K562 (cell line): Measurements from ENCODE around the gene GADD45GIP1. TPM values are rescaled to one million over a fixed set of nuclear protein-coding genes. Genes with fewer than 3 reads are reported as not detected.

Experiments
- CBX2 ChIP-seq: fragments of 200-600 bp; sonication (generic); IDR thresholded peaks from one replicate; pipeline ENCODE4 v1.6.1; 2012; ENCODE audit warnings: mild to moderate bottlenecking, low read length, inconsistent platforms; ENCODE audit not compliant: insufficient read depth, poor library complexity, severe bottlenecking
- CC2D1A ChIP-seq: fragments of 450-650 bp; IDR thresholded peaks from 2 replicates; pipeline ENCODE4 v1.6.1; 2017; ENCODE audit warnings: mild to moderate bottlenecking
- CEBPB ChIP-seq: fragments of 450-650 bp; IDR thresholded peaks from 2 replicates; pipeline ENCODE4 v1.6.1; 2016; ENCODE audit warnings: missing genetic modification characterization, missing compliant biosample characterization
- DACH1 ChIP-seq: fragments of 450-650 bp; IDR thresholded peaks from 2 replicates; pipeline ENCODE4 v1.6.1; 2018; ENCODE audit not compliant: partially characterized antibody
- E2F1 ChIP-seq: sonication (generic); formaldehyde crosslinking; IDR thresholded peaks from 2 replicates; pipeline ENCODE4 v1.8.1; 2023; ENCODE audit warnings: mild to moderate bottlenecking, missing genetic modification reagents, moderate library complexity
- EGR1 ChIP-seq: fragments of 450-650 bp; conservative IDR thresholded peaks from 2 replicates; pipeline ENCODE4 v1.6.1; 2017; ENCODE audit warnings: mild to moderate bottlenecking
- ETV1 ChIP-seq: fragments of 450-650 bp; conservative IDR thresholded peaks from 2 replicates; pipeline ENCODE4 v1.6.1; 2016; ENCODE audit warnings: missing genetic modification characterization, control low read depth, low read depth, missing compliant biosample characterization
- FOXA1 ChIP-seq: fragments of 450-650 bp; IDR thresholded peaks from 2 replicates; pipeline ENCODE4 v1.6.1; 2016; ENCODE audit warnings: mild to moderate bottlenecking, borderline replicate concordance
- HDGF ChIP-seq: fragments of 450-650 bp; IDR thresholded peaks from 2 replicates; pipeline ENCODE4 v1.6.1; 2016
- KAT7 ChIP-seq: sonication (generic); formaldehyde crosslinking; IDR thresholded peaks from 2 replicates; pipeline ENCODE4 v1.8.0; 2022; ENCODE audit warnings: missing genetic modification reagents, mild to moderate bottlenecking, borderline replicate concordance
- LCOR ChIP-seq: sonication (generic); formaldehyde crosslinking; IDR thresholded peaks from 2 replicates; pipeline ENCODE4 v1.8.0; 2022; ENCODE audit warnings: mild to moderate bottlenecking, missing genetic modification reagents
- MEF2D ChIP-seq: conservative IDR thresholded peaks from 2 replicates; pipeline ENCODE4 v1.6.1; 2016; ENCODE audit warnings: low read depth, missing genetic modification characterization, missing compliant biosample characterization
- MTA2 ChIP-seq: fragments of 450-650 bp; IDR thresholded peaks from 2 replicates; pipeline ENCODE4 v1.6.1; 2016; ENCODE audit warnings: low read depth
- MYBL2 ChIP-seq, 2 experiments: fragments of 450-650 bp in 1 of 2; sonication (generic) in 1 of 2; formaldehyde crosslinking in 1 of 2; IDR thresholded peaks; 2 replicates each; pipeline versions ENCODE4 v1.6.1 to v1.8.1; 2017 to 2022; ENCODE audit warnings: borderline replicate concordance in 1 of 2, inconsistent platforms in 1 of 2, low read depth in 1 of 2, mild to moderate bottlenecking in 1 of 2, missing genetic modification reagents in 1 of 2, moderate library complexity in 1 of 2
- PHB2 ChIP-seq: fragments of 450-650 bp; IDR thresholded peaks from 2 replicates; pipeline ENCODE4 v1.6.1; 2017; ENCODE audit warnings: low read depth
- RBM22 ChIP-seq: fragments of 200-400 bp; formaldehyde crosslinking; IDR thresholded peaks from 2 replicates; pipeline ENCODE4 v1.6.1; 2018; ENCODE audit warnings: low read length, low read depth; ENCODE audit not compliant: poor library complexity, severe bottlenecking
- SMARCA5 ChIP-seq: fragments of 450-650 bp; IDR thresholded peaks from 2 replicates; pipeline ENCODE4 v1.6.1; 2016
- SOX6 ChIP-seq: fragments of 450-650 bp; IDR thresholded peaks from 2 replicates; pipeline ENCODE4 v1.6.1; 2014; ENCODE audit warnings: mild to moderate bottlenecking
- SRSF1 ChIP-seq: fragments of 200-400 bp; formaldehyde crosslinking; IDR thresholded peaks from 2 replicates; pipeline ENCODE4 v1.6.1; 2017; ENCODE audit warnings: mild to moderate bottlenecking, low read depth, low read length, moderate library complexity
- TEAD2 ChIP-seq: fragments of 450-650 bp; IDR thresholded peaks from 2 replicates; pipeline ENCODE4 v1.6.1; 2016; ENCODE audit warnings: missing genetic modification characterization, control low read depth, missing compliant biosample characterization
- ZFP30 ChIP-seq: fragments of 250-450 bp; sonication (Bioruptor Pico); IDR thresholded peaks from 2 replicates; pipeline ENCODE4 v1.8.0; 2022; ENCODE audit warnings: moderate library complexity, mild to moderate bottlenecking, inconsistent platforms, borderline replicate concordance
- ZNF134 ChIP-seq: fragments of 250-450 bp; sonication (Bioruptor Pico); conservative IDR thresholded peaks from 2 replicates; pipeline ENCODE4 v1.4.0; 2020
- ZNF239 ChIP-seq: fragments of 250-450 bp; sonication (Bioruptor Pico); IDR thresholded peaks from 2 replicates; pipeline ENCODE4 v1.4.0; 2020; ENCODE audit warnings: mild to moderate bottlenecking
- ZNF316 ChIP-seq: fragments of 450-650 bp; IDR thresholded peaks from 2 replicates; pipeline ENCODE4 v1.6.1; 2016
- ZNF41 ChIP-seq: fragments of 250-450 bp; sonication (Bioruptor Pico); conservative IDR thresholded peaks from 2 replicates; pipeline ENCODE4 v1.4.0; 2020; ENCODE audit warnings: mild to moderate bottlenecking
- ZNF695 ChIP-seq: fragments of 450-650 bp; formaldehyde crosslinking; IDR thresholded peaks from 2 replicates; pipeline ENCODE4 v1.4.0; 2020; ENCODE audit warnings: mild to moderate bottlenecking, moderate library complexity
- ZSCAN32 ChIP-seq: fragments of 450-650 bp; formaldehyde crosslinking; IDR thresholded peaks from 2 replicates; pipeline ENCODE4 v1.4.0; 2020; ENCODE audit warnings: mild to moderate bottlenecking, moderate library complexity
- polyA plus RNA-seq, 8 experiments: library from polyadenylated mRNA; depleted of rRNA in 4 of 8; stranded (reverse) in 5 of 8; unstranded in 3 of 8; fragments of >200 nt; fragmentation: Nextera tagmentation in 2 of 8; fragmentation: Illumina TruSeq in 1 of 8; extraction: Ambion mirVana in 2 of 8; extraction: Trizol in 1 of 8; gene quantifications; 2 replicates each; pipeline versions ENCODE4 v1.2.1 to v1.2.3, GENCODE V29; 2011 to 2014; ENCODE audit warnings: inconsistent platforms in 1 of 8, missing spikeins in 1 of 8
- total RNA-seq, 7 experiments: library from RNA; depleted of rRNA in 6 of 7; stranded (reverse); fragments of >200 nt in 6 of 7; fragmentation: Illumina TruSeq in 2 of 7; extraction: Trizol in 2 of 7; gene quantifications; 2 replicates each; pipeline versions ENCODE4 v1.2.1 to v1.2.3, GENCODE V29; 2011 to 2021; ENCODE audit warnings: low replicate concordance in 1 of 7
- TF ChIP-seq, protein P1 (sequence below): fragments of 450-650 bp; IDR thresholded peaks from 2 replicates; pipeline ENCODE4 v1.6.1; 2018; ENCODE audit warnings: mild to moderate bottlenecking, low read depth; ENCODE audit not compliant: partially characterized antibody
- TF ChIP-seq, protein P2 (sequence below): fragments of 450-650 bp; formaldehyde crosslinking; conservative IDR thresholded peaks from 2 replicates; pipeline ENCODE4 v1.4.0; 2022; ENCODE audit warnings: mild to moderate bottlenecking, missing genetic modification characterization

Gene GADD45GIP1
- total and polyA plus RNA-seq, 9 of the 15 experiments (the other 6 are each of a cell fraction or from before 2014, with no cell fraction given), result 5.1 to 161 (median 29.2) TPM

DNA sequence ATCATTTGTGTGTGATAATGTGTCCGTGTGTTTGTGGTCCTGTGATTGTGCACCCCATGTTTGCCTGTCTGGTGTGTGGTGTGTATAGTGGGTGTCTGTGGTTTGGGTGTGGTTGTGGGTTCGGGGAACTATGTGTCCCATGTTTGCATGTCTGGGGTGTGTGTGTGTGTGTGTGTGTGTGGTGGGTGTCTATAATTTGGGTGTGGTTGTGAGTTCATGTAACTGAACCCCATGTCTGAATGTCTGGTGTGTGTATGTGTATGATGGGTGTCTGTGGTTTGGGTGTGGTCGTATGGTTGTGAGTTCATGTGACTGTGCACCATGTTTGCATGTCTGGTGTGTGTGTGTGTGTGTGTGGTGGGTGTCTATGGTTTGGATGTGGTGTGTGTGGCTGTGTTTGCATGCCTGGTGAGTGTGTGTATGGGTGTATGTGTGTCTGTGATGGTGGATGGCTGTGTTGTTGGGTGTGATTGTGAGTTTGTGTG, 27.2 kb upstream of the GADD45GIP1 start (continued):
- TF ChIP-seq ZNF316 (0 out of 2 replicates have a peak, but pooled peaks have one; percentile 1), EGR1 (no peak), ZFP30 (no peak), ZNF41 (no peak), SMARCA5 (0 out of 2 replicates have a peak, but pooled peaks have one; percentile 11), TEAD2 (tag) (no peak), ZNF239 (CRISPR knock-in tag) (no peak), CBX2 (no peak), ZNF134 (CRISPR knock-in tag) (no peak), SRSF1 (no peak), KAT7 (CRISPR knock-in tag) (no peak), CEBPB (tag) (no peak), MTA2 (0 out of 2 replicates have a peak, but pooled peaks have one; percentile 29), ETV1 (no peak), MYBL2 (IDR thresholded peaks at IDR 0.05; ENCODE audit: low read depth) (no peak), MYBL2 (CRISPR knock-in tag; IDR thresholded peaks at IDR 0.05; ENCODE audit: borderline replicate concordance) (no peak), E2F1 (CRISPR knock-in tag) (no peak), HDGF (peak; percentile 80; the same call in 1 of the 2 replicates), RBM22 (no peak), PHB2 (peak; percentile 70; the same call in 1 of the 2 replicates), ZNF695 (CRISPR knock-in tag) (no peak), LCOR (CRISPR knock-in tag) (no peak), ZSCAN32 (CRISPR knock-in tag) (no peak), MEF2D (tag) (no peak), CC2D1A (no peak; the same call in 1 of the 2 replicates), FOXA1 (no peak), SOX6 (no peak), DACH1 (no peak)
- TF ChIP-seq, protein P1, sequence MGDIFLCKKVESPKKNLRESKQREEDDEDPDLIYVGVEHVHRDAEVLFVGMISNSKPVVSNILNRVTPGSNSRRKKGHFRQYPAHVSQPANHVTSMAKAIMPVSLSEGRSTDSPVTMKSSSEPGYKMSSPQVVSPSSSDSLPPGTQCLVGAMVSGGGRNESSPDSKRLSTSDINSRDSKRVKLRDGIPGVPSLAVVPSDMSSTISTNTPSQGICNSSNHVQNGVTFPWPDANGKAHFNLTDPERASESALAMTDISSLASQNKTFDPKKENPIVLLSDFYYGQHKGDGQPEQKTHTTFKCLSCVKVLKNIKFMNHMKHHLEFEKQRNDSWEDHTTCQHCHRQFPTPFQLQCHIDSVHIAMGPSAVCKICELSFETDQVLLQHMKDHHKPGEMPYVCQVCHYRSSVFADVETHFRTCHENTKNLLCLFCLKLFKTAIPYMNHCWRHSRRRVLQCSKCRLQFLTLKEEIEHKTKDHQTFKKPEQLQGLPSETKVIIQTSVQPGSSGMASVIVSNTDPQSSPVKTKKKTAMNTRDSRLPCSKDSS, result peak; percentile 42
- TF ChIP-seq, protein P2, sequence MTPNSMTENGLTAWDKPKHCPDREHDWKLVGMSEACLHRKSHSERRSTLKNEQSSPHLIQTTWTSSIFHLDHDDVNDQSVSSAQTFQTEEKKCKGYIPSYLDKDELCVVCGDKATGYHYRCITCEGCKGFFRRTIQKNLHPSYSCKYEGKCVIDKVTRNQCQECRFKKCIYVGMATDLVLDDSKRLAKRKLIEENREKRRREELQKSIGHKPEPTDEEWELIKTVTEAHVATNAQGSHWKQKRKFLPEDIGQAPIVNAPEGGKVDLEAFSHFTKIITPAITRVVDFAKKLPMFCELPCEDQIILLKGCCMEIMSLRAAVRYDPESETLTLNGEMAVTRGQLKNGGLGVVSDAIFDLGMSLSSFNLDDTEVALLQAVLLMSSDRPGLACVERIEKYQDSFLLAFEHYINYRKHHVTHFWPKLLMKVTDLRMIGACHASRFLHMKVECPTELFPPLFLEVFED (CRISPR knock-in tag), result no peak; the same call in 1 of the 2 replicates
